Fibroblast of the aortic adventitia (primary cell): ENCODE results near the gene TIFAB. TPM values are rescaled to one million over a fixed set of nuclear protein-coding genes. Genes with fewer than 3 reads are reported as not detected.

Experiments
- DNase-seq: peaks from one replicate; pipeline ENCODE4 v3.0.0-alpha.2; 2010; ENCODE audit warnings: low read depth
- H3K4me3 ChIP-seq: 2 replicates; pipeline ENCODE4 v1.5.1; 2011; ENCODE audit warnings: low read depth, mild to moderate bottlenecking, control low read depth, low read length, moderate library complexity
- CTCF ChIP-seq: IDR thresholded peaks from 2 replicates; pipeline ENCODE4 v1.5.1; 2011; ENCODE audit warnings: mild to moderate bottlenecking, low read length, control low read depth, inconsistent platforms; ENCODE audit not compliant: insufficient read depth
- total RNA-seq: library from RNA; depleted of rRNA; stranded (reverse); fragments of >200 nt; gene quantifications from 2 replicates; pipeline ENCODE4 v1.2.3, GENCODE V29; 2012; ENCODE audit warnings: low replicate concordance

The TIFAB gene
- total RNA-seq, 1 donor: not detected

DNA sequence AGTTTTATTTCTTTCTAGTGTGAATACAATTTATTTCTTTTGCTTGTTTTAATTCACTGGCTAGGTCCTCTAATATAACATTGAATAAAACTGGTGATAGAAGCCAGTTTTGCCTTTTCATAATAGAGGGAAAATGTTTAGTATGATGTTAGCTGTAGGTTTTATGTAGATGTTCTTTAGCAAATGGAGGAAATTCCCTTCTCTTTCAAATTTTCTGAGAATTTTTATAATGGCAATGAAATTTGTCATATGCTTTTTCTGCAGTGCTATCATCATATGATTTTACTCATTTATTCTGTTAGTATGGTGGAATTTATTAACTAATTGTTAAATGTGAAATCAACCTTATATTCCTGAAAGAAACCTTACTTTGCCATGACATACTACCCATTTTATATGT is 35.1 kb downstream of the TIFAB start:
- no peak overlapping the region for H3K4me3 ChIP-seq
- DNase-seq: no peak
- TF ChIP-seq CTCF: no peak

- TF ChIP-seq CTCF: no peak
- no peak overlapping the region for H3K4me3 ChIP-seq
- DNase-seq: no peak
Observed at GRCh38 chr5:135405082-135405481, 47.1 kb downstream of the TIFAB start.

DNA sequence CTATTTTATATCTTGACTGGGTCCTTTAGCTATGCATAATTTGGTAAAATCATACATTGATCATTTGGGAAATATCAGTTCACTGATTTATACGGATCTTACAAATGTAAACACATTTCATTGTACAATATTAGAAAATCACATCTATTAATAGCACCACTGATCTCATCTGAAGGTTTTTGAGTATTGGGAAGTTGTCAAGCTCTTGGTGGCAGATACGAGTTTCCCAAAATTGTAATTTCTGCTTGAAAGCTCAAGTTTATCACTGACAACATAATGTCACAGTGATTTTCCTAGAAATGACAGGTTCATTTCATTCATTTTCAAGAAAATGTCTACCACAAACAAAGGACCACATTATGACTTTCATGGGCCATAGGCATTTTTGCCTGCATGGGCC is 50.1 kb downstream of the TIFAB start:
- TF ChIP-seq CTCF: no peak
- H3K4me3 ChIP-seq: no peak overlapping the region
- DNase-seq: no peak

DNA sequence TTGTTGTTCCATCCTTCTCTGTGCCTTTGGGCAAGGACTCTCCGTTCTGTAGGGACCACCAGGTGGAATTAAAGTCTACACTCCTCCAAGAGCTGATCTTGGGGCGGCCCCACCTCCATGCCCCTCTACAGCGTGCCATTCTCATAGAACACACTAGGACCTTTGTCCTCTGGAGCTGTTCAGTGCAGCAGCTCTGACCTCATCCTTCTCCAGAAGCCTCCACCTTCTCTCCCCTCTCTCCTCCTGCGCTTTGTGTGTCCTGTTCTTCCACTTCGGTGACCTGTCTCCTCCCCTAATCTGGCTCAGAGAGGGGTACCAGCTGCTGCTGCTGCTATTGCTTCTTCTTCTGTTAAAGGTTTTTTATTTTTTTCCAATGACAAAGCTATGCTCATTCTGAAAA is 51.3 kb downstream of the TIFAB start:
- no peak for TF ChIP-seq CTCF
- no peak overlapping the region for H3K4me3 ChIP-seq
- DNase-seq: no peak

DNA sequence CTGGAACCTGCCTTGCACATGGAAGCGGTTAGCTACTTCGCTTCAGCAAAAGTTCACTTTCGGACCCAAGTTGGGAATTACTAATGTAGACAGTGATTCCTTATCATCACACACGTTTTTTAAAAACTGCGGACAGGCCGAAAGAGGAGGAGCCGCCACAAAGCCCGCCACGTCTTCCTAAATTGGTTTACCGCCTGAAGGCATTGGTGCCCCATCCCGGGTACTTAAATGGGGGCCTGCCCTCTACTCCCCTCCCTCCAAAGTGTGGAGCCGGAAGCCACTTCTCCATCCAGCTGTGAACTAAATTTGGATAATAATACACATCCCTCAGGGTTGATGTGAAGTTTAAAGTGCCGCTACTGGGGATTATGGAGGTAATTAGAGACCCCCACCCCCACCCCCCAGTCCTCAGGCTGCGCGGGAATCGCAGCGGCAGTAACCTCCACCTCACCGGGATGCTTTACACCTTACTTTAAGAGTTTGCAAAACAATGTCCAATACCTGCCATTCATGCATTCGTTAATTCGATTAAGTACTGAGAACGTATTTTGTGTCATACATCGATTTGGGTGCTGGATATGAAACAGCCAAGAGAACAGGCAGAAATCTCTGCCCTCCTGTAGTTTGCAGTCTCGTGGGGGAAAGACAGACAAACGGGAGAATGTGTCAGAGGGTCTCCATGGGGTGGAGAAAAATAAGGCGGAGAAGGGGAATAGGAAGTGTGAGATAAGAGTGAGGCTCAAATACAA is 52.2 kb downstream of the TIFAB start:
- no peak for DNase-seq
- TF ChIP-seq CTCF: no peak
- peak overlapping the region; percentile 78 for H3K4me3 ChIP-seq

- peak; percentile 76 for DNase-seq
- TF ChIP-seq CTCF: no peak
- peak within 1 kb of the TSS; percentile 78 for H3K4me3 ChIP-seq
Observed at GRCh38 chr5:135398855-135399793, 53.0 kb downstream of the TIFAB start, which contains the start of gene MACROH2A1. Gene MACROH2A1 (minus strand): TSS chr5:135399231. CDS start chr5:135389093, 10,138 bp downstream.
